Ammon's horn (tissue), 1 donor: Measurements from ENCODE around the gene RNPEP.
"Not testable (repeated sequence)": the region's sequence is repeated elsewhere in the genome, so short reads cannot be mapped to it uniquely, and the experiment has no call there.

Experiments used
- DNase-seq: peaks from one replicate; pipeline ENCODE4 v3.0.0-alpha.2; 2016; ENCODE audit warnings: low spot score

Gene RNPEP

GRCh38 chr1:202036595-202037387, 54.3 kb downstream of the RNPEP start:
- no peak for DNase-seq

- no peak for DNase-seq
These were observed 55.4 kb downstream of the RNPEP start for GRCh38 chr1:202037706-202038296.

- DNase-seq, result no peak
These were observed 56.4 kb downstream of the RNPEP start for GRCh38 chr1:202038688-202039346.

- no peak for DNase-seq
These were observed 63.3 kb downstream of the RNPEP start for GRCh38 chr1:202045705-202046104.

- DNase-seq, result no peak
These were observed 63.8 kb downstream of the RNPEP start for GRCh38 chr1:202046227-202046626.

GRCh38 chr1:202046748-202047708, 64.6 kb downstream of the RNPEP start:
- DNase-seq, result no peak

- no peak for DNase-seq
These were observed 65.5 kb downstream of the RNPEP start for GRCh38 chr1:202047977-202048376.

GRCh38 chr1:202049129-202049528, 66.7 kb downstream of the RNPEP start:
- no peak for DNase-seq

- no peak for DNase-seq
These were observed 71.6 kb downstream of the RNPEP start for GRCh38 chr1:202054094-202054493.

- DNase-seq, result not testable (repeated sequence)
These were observed 72.2 kb downstream of the RNPEP start for GRCh38 chr1:202054673-202055072.
